Posterior vena cava (tissue), 2 donors: ENCODE data around the gene CLTA. TPM values are rescaled to one million over a fixed set of nuclear protein-coding genes. Genes with fewer than 3 reads are reported as not detected.

ENCODE experiments used
- DNase-seq: peaks from one replicate; pipeline ENCODE4 v3.0.0-alpha.2; 2020; ENCODE audit warnings: low spot score
- intact Hi-C, 2 donors: fragments of 100-400 bp; cut with DNase I; formaldehyde crosslinking; loops; one replicate each; pipeline versions ENCODE4 v1.14.1 to v1.14.2; 2022 to 2023
- long read RNA-seq, 2 donors: library from polyadenylated mRNA; unstranded; transcript quantifications; one replicate each; pipeline ENCODE4 v2.0.0, GENCODE V29; 2020 to 2021
- total RNA-seq, 2 donors: library from RNA; stranded (reverse); fragmentation: NEBNext Ultra II Directional; extraction: Animal tissue kit (Norgen Biotek cat#: 25700); gene quantifications; one replicate each; pipeline ENCODE4 v1.2.1, GENCODE V29; 2021
- donor health status: DM: yes; HTN: yes; CAD: no.
- donor health status: DM: yes; HTN: yes; CAD: no.

Gene CLTA
- total RNA-seq, result 100 to 1,000 TPM; 109 to 135 TPM
- long read RNA-seq, donor 1, transcript CLTA-202 (5 exons, 1,073 nt), result major isoform, 38 of 43 reads
- long read RNA-seq, donor 1, partial matches to known transcripts, result 0 of 43 reads
- long read RNA-seq, donor 1, other reads (novel, unspliced or antisense), result 5 of 43 reads
- long read RNA-seq, donor 2, transcript CLTA-202 (5 exons, 1,073 nt), result major isoform, 382 of 403 reads
- long read RNA-seq, donor 2, partial matches to known transcripts, result 6 of 403 reads
- long read RNA-seq, donor 2, other reads (novel, unspliced or antisense), result 11 of 403 reads

GRCh38 chr9:36190388-36191289, at the start of gene CLTA:
CLTA (plus strand) TSS chr9:36190921; CDS start chr9:36191057, 136 bp downstream.
- DNase-seq, result peak; percentile 98
- intact Hi-C loops, result loop anchor here in 1 of 2 donors (1.0 kb wide), 1 partner anchor 49 kb away; no protein-coding TSS in a partner anchor

- peak; percentile 82 for DNase-seq
- intact Hi-C loops, result loop anchor here in 1 of 2 donors (1.0 kb wide), 1 partner anchor 49 kb away; the partner anchor contains the start of gene CLTA
Measured at GRCh38 chr9:36141288-36141687, 49.4 kb upstream of the CLTA start.

- intact Hi-C loops, result loop anchor here in 1 of 2 donors (1.0 kb wide), 1 partner anchor 49 kb away; the partner anchor contains the start of gene CLTA
- DNase-seq, result peak; percentile 53
Measured at GRCh38 chr9:36141761-36142160, 49.0 kb upstream of the CLTA start.

GRCh38 chr9:36142510-36143244, 48.0 kb upstream of the CLTA start:
- DNase-seq, result peak; percentile 61
- intact Hi-C loops, result no loop called here

- intact Hi-C loops, result no loop called here
- peak; percentile 84 for DNase-seq
Measured at GRCh38 chr9:36143245-36143641, 47.5 kb upstream of the CLTA start.

GRCh38 chr9:36144309-36145232, 46.1 kb upstream of the CLTA start:
- intact Hi-C loops, result no loop called here
- peak; percentile 18 for DNase-seq

GRCh38 chr9:36145970-36146369, 44.8 kb upstream of the CLTA start:
- intact Hi-C loops, result no loop called here
- DNase-seq, result no peak

GRCh38 chr9:36146651-36147050, 44.1 kb upstream of the CLTA start:
- intact Hi-C loops, result no loop called here
- peak; percentile 30 for DNase-seq

- DNase-seq, result no peak
- intact Hi-C loops, result no loop called here
Measured at GRCh38 chr9:36147441-36148175, 43.1 kb upstream of the CLTA start.

- intact Hi-C loops, result no loop called here
- DNase-seq, result peak; percentile 99
Measured at GRCh38 chr9:36148311-36149051, 42.2 kb upstream of the CLTA start.

GRCh38 chr9:36149197-36149596, 41.5 kb upstream of the CLTA start:
- intact Hi-C loops, result no loop called here
- DNase-seq, result no peak

- intact Hi-C loops, result no loop called here
- no peak for DNase-seq
Measured at GRCh38 chr9:36150574-36151315, 40.0 kb upstream of the CLTA start.

- intact Hi-C loops, result no loop called here
- peak; percentile 93 for DNase-seq
Measured at GRCh38 chr9:36151316-36152210, 39.2 kb upstream of the CLTA start.

GRCh38 chr9:36152741-36153438, 37.8 kb upstream of the CLTA start:
- no peak for DNase-seq
- intact Hi-C loops, result no loop called here

- intact Hi-C loops, result no loop called here
- DNase-seq, result no peak
Measured at GRCh38 chr9:36153746-36154145, 37.0 kb upstream of the CLTA start.
